ENCODE data around the gene STAT4. TPM values are rescaled to one million over a fixed set of nuclear protein-coding genes. Genes with fewer than 3 reads are reported as not detected.

STAT4 gene
- total RNA-seq, 1 experiment from 2014 or later: 0.33 TPM

DNA sequence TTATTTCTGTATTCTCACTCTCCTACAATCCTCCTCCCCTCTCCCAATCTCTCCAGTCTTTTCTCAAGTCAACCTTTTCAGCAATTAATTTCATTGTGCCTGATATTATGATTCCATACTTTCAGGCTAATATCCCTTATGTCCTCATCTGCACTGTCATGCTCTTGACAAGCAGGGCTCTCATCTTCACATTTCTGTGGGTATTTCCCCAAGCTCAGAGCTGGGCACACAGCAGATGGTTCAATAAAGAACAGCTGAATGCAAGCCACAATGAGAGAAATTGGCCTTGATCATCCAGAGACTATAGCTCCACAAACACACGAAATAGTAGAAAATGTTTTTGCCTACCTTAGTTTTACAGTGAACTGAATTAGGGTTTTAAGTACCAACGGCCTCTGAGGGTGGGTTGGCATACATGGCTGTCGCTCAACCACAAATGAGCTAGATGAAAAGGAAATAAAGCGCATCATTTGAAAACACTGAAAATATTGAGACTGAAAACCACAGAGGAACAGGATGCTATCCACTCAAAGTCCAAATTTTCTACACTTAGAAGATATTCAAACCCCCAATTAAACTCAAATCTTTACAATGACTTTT lies 89.3 kb downstream of the STAT4 start:
- Histone ChIP-seq H3T11ph (ENCODE audit: low read length) (no peak overlapping the region), H3K27ac (ENCODE audit: insufficient read length, low read depth, low read length) (no peak overlapping the region), H3K23me2 (ENCODE audit: insufficient read length, low read depth, low read length, poor library complexity, severe bottlenecking) (no peaks in the 10 kb centered on the region), H3K9ac (ENCODE audit: extremely low read depth, insufficient read length, low read length) (no peak overlapping the region), H4K5ac (ENCODE audit: insufficient read length, low read depth, low read length) (no peak overlapping the region), H2BK15ac (ENCODE audit: low read depth, low read length) (no peak overlapping the region), H3K79me1 (ENCODE audit: insufficient read depth, low read depth, low read length, poor library complexity, severe bottlenecking) (no peaks in the 10 kb centered on the region), H3K4ac (ENCODE audit: low read depth, low read length) (no peak overlapping the region), H4K20me1 (ENCODE audit: control insufficient read depth, insufficient read depth, insufficient read length) (no peaks in the 10 kb centered on the region), H2BK5ac (ENCODE audit: insufficient read length, low read length) (no peak overlapping the region), H3K4me1 (ENCODE audit: insufficient read depth, low read length) (no peaks in the 10 kb centered on the region), H3K14ac (ENCODE audit: insufficient read depth, low read length) (no peak overlapping the region), H3K27me3 (ENCODE audit: insufficient read depth, low read length) (no peaks in the 10 kb centered on the region), H2BK120ac (ENCODE audit: low read depth, low read length, poor library complexity, severe bottlenecking) (no peak overlapping the region), H3K18ac (ENCODE audit: insufficient read length, low read depth, low read length) (no peak overlapping the region), H3K4me2 (ENCODE audit: insufficient read depth, insufficient read length, low read length) (no peak overlapping the region), H3K56ac (ENCODE audit: insufficient read length, low read depth, low read length) (no peak overlapping the region), H3K23ac (ENCODE audit: insufficient read length, low read depth, low read length) (no peak overlapping the region), H4K8ac (replicated peaks; ENCODE audit: insufficient read length, low read depth, low read length) (no peak overlapping the region), H3K9me3 (ENCODE audit: control insufficient read depth, low read depth, low read length) (no peaks in the 10 kb centered on the region), H2AK5ac (ENCODE audit: insufficient read length, low read length) (no peak overlapping the region), H3K79me2 (ENCODE audit: insufficient read depth, low read length) (no peaks in the 10 kb centered on the region), H4K91ac (ENCODE audit: insufficient read length, low read depth, low read length) (no peak overlapping the region), H2BK20ac (ENCODE audit: low read depth, low read length, poor library complexity, severe bottlenecking) (no peak overlapping the region), H2AFZ (ENCODE audit: low read length) (no peak overlapping the region), H2BK12ac (ENCODE audit: insufficient read length, low read depth, low read length) (no peak overlapping the region)
- DNase-seq: no peak
- no CpG with 5 or more reads among the region's 4 CpGs for WGBS (ENCODE audit: extremely low coverage, insufficient read length, low lambda C conversion rate)
- no peaks in the 10 kb centered on the region for H3K27me3 Mint-ChIP-seq (ENCODE audit: low read depth)
- H3K36me3 Mint-ChIP-seq (ENCODE audit: insufficient read depth in 1 of 3, low read depth in 3 of 3): no peaks in the 10 kb centered on the region
- no peak overlapping the region for H3K27ac Mint-ChIP-seq
- H3K4me3 Mint-ChIP-seq: no peak overlapping the region
- TF ChIP-seq, protein P1, sequence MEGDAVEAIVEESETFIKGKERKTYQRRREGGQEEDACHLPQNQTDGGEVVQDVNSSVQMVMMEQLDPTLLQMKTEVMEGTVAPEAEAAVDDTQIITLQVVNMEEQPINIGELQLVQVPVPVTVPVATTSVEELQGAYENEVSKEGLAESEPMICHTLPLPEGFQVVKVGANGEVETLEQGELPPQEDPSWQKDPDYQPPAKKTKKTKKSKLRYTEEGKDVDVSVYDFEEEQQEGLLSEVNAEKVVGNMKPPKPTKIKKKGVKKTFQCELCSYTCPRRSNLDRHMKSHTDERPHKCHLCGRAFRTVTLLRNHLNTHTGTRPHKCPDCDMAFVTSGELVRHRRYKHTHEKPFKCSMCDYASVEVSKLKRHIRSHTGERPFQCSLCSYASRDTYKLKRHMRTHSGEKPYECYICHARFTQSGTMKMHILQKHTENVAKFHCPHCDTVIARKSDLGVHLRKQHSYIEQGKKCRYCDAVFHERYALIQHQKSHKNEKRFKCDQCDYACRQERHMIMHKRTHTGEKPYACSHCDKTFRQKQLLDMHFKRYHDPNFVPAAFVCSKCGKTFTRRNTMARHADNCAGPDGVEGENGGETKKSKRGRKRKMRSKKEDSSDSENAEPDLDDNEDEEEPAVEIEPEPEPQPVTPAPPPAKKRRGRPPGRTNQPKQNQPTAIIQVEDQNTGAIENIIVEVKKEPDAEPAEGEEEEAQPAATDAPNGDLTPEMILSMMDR (conservative IDR thresholded peaks at IDR 0.05): no peak
- H3K9me3 Mint-ChIP-seq: no peaks in the 10 kb centered on the region
- H3K4me1 Mint-ChIP-seq: peaks cover 0 to 2% of the 10 kb centered on the region in 2 experiments; a peak in 1 of 4 replicates
